ENCODE measurements around the gene SOX9.
"Not testable (repeated sequence)": the region's sequence is repeated elsewhere in the genome, so short reads cannot be mapped to it uniquely, and the experiment has no call there.

The SOX9 gene

DNA sequence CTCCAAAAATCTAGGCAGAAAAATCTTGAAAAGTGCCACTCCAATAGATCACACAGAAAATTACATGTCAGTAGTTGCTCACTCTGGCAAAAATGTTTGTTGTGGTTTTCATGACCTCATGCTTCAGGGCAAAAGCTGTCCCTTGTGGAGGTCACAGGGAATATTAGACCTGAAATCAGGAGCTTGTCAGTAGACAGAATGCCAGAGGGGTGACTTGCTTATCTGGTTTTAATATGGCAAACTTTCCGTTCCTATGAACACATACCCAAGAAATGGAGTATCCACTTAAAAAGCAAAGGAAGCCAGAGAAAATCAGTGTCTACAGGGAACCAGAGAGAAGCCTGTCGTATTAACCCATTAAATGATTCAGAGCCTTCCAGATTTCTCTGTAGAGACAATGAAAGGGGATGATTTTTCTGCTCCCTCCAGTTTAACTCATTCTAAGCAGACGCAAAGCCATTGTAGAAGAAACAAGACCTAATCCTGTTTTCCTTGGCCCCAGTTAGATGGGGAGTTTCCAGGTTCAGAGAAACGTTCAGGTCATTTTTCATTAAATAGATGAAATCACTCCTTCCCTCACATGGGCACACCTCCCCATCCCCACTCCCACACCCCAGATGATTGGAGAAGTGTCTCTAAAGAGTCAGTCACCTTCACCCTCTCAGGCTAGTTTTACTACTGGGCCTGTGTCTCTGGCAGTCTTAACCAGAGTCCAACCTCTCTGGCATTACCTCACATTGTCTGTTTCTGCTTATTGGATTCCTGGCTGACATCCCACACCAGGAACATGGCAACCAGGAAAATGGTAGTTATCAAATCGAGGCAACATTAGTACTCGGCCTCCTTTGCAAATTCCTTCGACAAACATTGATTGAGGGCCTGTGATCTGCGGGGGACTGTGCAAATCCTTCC is 6.0 kb downstream of the SOX9 start:
- no peak for DNase-seq (ENCODE audit: low read depth in 2 of 2)

GRCh38 chr17:72128039-72128438 is 7.2 kb downstream of the SOX9 start:
- DNase-seq (ENCODE audit: low read depth in 2 of 2): no peak

GRCh38 chr17:72134608-72135394 is 14.0 kb downstream of the SOX9 start:
- no peak for DNase-seq (ENCODE audit: low read depth in 2 of 2)

DNA sequence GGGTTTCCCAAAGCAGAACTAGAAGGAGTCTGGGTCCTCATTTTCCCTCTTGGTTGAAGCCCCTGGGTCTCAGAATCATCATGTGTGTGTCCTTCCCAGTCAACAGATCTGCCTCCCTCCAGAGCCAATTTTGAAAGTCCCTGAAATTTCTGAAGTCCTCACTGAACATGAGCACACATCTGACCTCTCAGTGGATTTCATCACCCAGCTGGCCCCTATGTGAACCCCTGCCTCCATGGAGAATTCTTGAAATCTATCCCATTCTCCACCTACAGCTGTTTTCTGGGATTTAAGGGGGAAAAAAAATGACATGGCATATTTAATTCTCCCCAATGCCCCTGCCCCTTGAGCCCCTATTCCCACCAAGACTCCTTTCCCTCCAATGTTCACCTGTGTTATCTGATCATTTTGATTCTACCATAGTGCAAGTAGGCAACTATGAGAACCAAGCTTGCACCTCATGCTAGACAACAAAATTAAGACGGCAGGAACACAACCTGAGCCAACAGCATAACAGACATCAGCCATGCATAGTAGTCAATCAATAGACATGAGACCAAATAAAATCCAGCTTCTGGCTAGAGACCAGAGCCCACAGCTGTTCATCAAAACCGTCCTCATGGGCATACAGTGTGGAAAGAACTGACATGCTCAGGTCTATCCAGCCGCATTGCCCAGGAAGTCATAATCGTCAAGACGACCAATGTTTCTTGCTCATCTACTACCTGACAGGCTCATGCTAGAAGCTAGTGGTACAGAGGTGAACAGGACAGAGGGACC is 14.9 kb downstream of the SOX9 start:
- DNase-seq (ENCODE audit: low read depth in 2 of 2): no peak

DNA sequence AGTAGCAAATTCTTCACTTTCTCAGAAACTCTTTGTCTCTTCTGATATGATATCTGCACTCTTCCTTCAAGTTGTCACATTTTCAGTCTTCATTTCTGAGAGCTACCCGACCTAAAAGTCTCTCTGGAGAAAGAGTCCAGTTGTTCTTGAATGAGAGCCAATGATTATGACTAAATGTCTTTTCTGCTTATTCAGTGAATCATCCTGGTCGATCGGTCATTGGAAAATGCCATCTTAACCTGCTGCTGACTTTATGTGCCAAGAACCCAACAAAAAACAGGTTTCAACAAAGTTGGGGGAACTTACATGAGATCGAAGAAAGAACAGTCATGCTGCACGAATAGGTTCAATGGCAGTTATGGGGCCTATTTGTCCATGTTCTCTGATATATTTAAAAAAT is 15.9 kb downstream of the SOX9 start:
- no peak for DNase-seq (ENCODE audit: low read depth in 2 of 2)

GRCh38 chr17:72137161-72137560 is 16.3 kb downstream of the SOX9 start:
- no peak for DNase-seq (ENCODE audit: low read depth in 2 of 2)

- DNase-seq (ENCODE audit: low read depth in 2 of 2): no peak
Observed at GRCh38 chr17:72139212-72139611, 18.4 kb downstream of the SOX9 start.

DNA sequence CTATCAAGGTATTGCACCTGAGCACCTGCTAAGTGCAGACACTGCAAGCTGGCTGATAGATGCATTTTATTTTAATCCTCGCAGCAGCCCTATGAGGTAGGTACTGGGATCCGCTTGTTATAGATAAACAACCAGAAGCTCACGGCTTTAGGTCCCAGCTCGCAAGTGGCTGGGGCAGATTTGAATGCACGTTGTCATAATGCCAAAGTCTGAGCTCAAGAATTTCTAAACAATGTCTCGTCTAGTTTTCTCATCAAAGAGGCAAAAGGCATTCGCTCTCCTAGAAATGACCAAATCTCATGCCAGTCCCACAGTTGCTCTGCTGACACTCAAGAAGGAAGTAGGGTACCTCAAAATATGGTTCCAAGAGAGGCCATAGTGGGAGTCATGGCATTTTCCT is 20.5 kb downstream of the SOX9 start:
- DNase-seq (ENCODE audit: low read depth in 2 of 2): no peak

DNA sequence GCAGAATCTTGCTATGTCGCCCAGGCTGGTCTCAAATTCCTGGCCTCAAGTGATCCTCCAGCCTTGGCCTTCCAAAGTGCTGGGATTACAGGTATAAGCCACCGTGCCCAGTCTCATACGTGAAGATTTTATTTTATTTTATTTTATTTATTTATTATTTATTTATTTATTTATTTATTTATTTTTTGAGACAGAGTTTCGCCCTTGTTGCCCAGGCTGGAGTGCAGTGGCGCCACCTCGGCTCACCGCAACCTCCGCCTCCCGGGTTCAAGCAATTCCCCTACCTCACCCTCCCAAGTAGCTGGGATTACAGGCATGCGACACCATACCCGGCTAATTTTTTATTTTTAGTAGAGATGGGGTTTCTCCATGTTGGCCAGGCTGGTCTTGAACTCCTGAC is 21.3 kb downstream of the SOX9 start:
- DNase-seq (ENCODE audit: low read depth in 2 of 2): not testable (repeated sequence)

GRCh38 chr17:72142614-72143013 is 21.8 kb downstream of the SOX9 start:
- DNase-seq (ENCODE audit: low read depth in 2 of 2): no peak

- no peak for DNase-seq (ENCODE audit: low read depth in 2 of 2)
Observed at GRCh38 chr17:72143245-72143644, 22.4 kb downstream of the SOX9 start.

- no peak for DNase-seq (ENCODE audit: low read depth in 2 of 2)
Observed at GRCh38 chr17:72144101-72144500, 23.3 kb downstream of the SOX9 start.

DNA sequence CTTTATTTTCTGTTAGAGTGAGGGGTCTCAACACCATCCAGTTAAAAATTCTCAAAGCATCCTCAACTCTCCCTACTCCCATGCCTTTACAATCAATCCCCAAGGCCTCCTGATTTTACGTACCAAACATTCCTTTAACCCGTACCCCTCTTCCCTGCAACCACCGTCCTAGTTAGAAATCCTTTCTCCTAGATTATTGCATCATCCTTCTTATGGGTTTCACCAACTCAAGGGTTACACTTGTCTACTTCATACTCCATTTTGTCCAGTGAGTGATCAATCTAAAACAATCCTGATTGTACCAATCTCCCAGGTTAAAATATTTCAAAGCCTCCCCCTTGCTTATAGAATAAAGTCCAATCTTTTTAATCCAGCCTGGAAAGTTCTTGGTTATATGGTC is 24.7 kb downstream of the SOX9 start:
- DNase-seq (ENCODE audit: low read depth in 2 of 2): no peak

DNA sequence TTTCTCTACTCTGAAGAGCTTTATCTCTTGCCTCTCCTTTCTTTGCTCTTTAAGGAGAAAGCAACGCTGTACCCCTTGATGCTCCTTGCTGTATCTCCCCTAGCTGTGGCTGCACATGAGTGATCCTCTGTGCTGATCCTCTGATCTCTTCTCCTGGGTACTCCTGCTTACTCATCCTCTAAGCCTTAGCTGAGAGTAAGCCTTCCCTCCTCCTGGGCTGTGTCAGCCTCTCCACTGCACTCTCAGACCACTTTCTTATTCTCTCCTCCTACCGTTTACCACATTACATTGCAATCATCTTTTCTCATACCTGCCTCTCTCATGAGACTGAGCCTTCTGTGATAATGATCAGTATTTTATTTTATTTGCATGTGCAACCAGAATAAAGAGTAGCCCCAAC is 25.1 kb downstream of the SOX9 start:
- no peak for DNase-seq (ENCODE audit: low read depth in 2 of 2)

GRCh38 chr17:72146371-72146770 is 25.6 kb downstream of the SOX9 start:
- DNase-seq (ENCODE audit: low read depth in 2 of 2): no peak

- DNase-seq (ENCODE audit: low read depth in 2 of 2): no peak
Observed at GRCh38 chr17:72150632-72151460, 30.0 kb downstream of the SOX9 start.

- DNase-seq (ENCODE audit: low read depth in 2 of 2): no peak
Observed at GRCh38 chr17:72151565-72152386, 31.0 kb downstream of the SOX9 start.

- DNase-seq (ENCODE audit: low read depth in 2 of 2): no peak
Observed at GRCh38 chr17:72152387-72152929, 31.6 kb downstream of the SOX9 start.

DNA sequence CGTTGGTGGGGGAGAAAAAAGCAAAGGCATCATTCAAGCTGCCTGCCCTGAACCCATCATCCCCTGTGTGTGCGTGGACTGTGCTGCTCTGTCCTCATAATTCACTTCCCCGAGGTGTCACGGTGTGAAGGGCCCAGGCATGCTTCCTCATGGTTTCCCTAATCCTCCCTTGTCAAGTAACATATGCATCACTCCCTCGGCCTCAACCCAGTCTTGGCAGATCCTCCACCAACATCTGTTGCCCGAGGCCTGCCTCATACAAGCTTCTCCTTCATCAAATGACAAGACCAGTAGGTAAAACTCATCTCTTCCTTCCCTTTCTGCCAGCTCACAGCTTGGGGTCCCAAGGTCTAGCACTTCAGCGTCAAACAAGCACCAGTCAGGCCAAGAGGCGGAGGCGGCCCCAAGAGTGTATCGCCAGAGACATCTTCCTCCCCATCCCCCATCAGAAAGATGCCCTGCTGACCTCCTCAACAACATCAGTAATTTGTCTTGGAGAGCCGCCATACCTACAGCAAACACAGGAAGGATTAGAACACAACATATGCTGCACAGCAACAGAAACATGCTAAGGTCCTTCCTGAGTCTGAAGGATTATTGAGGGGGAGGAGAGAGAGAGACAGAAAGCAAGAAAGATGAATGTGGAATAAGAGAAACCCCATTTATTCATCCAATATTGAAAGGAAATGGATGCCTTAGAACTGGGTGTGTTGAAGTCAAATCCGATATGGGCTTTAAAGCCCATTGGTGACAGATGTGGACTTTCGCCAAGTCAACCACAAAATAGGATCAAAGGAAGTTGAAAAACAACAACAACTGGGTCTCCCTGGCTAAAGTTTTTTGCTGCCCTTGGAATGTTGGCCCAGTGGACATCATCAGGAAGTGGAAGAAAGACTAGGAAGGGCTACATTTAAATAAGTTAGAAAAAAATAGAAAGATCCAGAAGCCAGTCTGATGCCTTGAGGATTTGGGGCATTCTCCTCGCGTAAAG is 38.4 kb downstream of the SOX9 start:
- no peak for DNase-seq (ENCODE audit: low read depth in 2 of 2)
